HEK293T (cell line): ENCODE measurements around the gene KRTAP6-1.

Source experiments
- CTCF ChIA-PET: fragments of 350-600 bp; formaldehyde crosslinking; extraction: SDS; loops from one replicate; lab custom pipeline; 2021; ENCODE audit warnings: antibody characterized with exemption, inconsistent platforms; lab: Yijun Ruan, JAX
- POLR2A ChIA-PET: fragments of 350-600 bp; formaldehyde crosslinking; extraction: SDS; loops from one replicate; lab custom pipeline; 2020; ENCODE audit warnings: antibody characterized with exemption, inconsistent platforms; lab: Yijun Ruan, JAX
- DNase-seq: peaks from one replicate; pipeline ENCODE4 v3.0.0; 2012; ENCODE audit warnings: mixed read lengths; ENCODE audit errors: extremely low spot score
- ARNT ChIP-seq: fragments of 450-650 bp; IDR thresholded peaks from 2 replicates; pipeline ENCODE4 v1.6.1; 2017; ENCODE audit warnings: mild to moderate bottlenecking
- BHLHE40 ChIP-seq: fragments of 450-650 bp; IDR thresholded peaks from 2 replicates; pipeline ENCODE4 v1.6.1; 2016; ENCODE audit warnings: mild to moderate bottlenecking, moderate library complexity, borderline replicate concordance
- CTBP1 ChIP-seq: fragments of 450-650 bp; IDR thresholded peaks from 2 replicates; pipeline ENCODE4 v1.6.1; 2016; ENCODE audit warnings: borderline replicate concordance
- ELF4 ChIP-seq: fragments of 450-650 bp; IDR thresholded peaks from 2 replicates; pipeline ENCODE4 v1.6.1; 2017; ENCODE audit warnings: antibody characterized with exemption
- FOXA1 ChIP-seq: fragments of 450-650 bp; IDR thresholded peaks from 2 replicates; pipeline ENCODE4 v1.6.1; 2016; ENCODE audit warnings: mild to moderate bottlenecking
- FOXK2 ChIP-seq: fragments of 450-650 bp; IDR thresholded peaks from 2 replicates; pipeline ENCODE4 v1.6.1; 2016; ENCODE audit warnings: mild to moderate bottlenecking
- FOXM1 ChIP-seq: fragments of 450-650 bp; IDR thresholded peaks from 2 replicates; pipeline ENCODE4 v1.6.1; 2017; ENCODE audit warnings: mild to moderate bottlenecking, borderline replicate concordance
- HDGF ChIP-seq: fragments of 450-650 bp; IDR thresholded peaks from 2 replicates; pipeline ENCODE4 v1.6.1; 2017; ENCODE audit warnings: antibody characterized with exemption, borderline replicate concordance
- L3MBTL2 ChIP-seq: fragments of 450-650 bp; conservative IDR thresholded peaks from 2 replicates; pipeline ENCODE4 v1.6.1; 2016; ENCODE audit warnings: mild to moderate bottlenecking
- LEF1 ChIP-seq: fragments of 450-650 bp; IDR thresholded peaks from 2 replicates; pipeline ENCODE4 v1.6.1; 2017; ENCODE audit warnings: mild to moderate bottlenecking, borderline replicate concordance
- NFRKB ChIP-seq: fragments of 450-650 bp; IDR thresholded peaks from 2 replicates; pipeline ENCODE4 v1.6.1; 2016; ENCODE audit warnings: mild to moderate bottlenecking, moderate library complexity
- SP1 ChIP-seq: fragments of 450-650 bp; IDR thresholded peaks from 2 replicates; pipeline ENCODE4 v1.6.1; 2017
- SUZ12 ChIP-seq: fragments of 450-650 bp; IDR thresholded peaks from 2 replicates; pipeline ENCODE4 v1.6.1; 2016; ENCODE audit warnings: mild to moderate bottlenecking
- TARDBP ChIP-seq: fragments of 450-650 bp; IDR thresholded peaks from 2 replicates; pipeline ENCODE4 v1.6.1; 2016
- ZNF384 ChIP-seq: fragments of 450-650 bp; IDR thresholded peaks from 2 replicates; pipeline ENCODE4 v1.6.1; 2016
- TF ChIP-seq, protein P1 (sequence below): fragments of 450-650 bp; IDR thresholded peaks from 2 replicates; pipeline ENCODE4 v1.6.1; 2016

KRTAP6-1 gene

DNA sequence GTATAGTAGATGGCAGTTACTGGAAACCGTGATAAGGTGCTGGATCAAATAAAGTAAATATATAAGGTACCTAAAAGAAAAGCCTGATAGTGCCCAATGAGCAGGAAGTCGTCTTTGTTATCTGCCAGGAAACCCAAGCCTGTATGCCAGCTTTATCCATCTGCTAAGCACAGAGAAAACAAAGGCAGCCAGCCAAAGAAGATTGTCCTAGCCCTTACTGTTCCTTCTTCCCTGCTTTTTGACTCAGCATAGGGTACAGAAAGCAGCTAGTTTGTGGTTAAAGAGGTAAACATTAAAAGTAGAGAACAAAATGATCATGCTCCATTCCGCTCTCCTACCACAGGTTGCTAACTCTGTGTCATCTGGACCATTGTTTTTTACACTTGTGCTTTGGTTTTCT lies 33.6 kb downstream of the KRTAP6-1 start:
- no peak for TF ChIP-seq FOXM1
- no peak for TF ChIP-seq ZNF384
- no peak for TF ChIP-seq HDGF
- no peak for TF ChIP-seq BHLHE40
- TF ChIP-seq ARNT = no peak
- TF ChIP-seq NFRKB = no peak
- ChIA-PET CTCF (no interaction called here), POLR2A (no interaction called here)
- no peak for DNase-seq

DNA sequence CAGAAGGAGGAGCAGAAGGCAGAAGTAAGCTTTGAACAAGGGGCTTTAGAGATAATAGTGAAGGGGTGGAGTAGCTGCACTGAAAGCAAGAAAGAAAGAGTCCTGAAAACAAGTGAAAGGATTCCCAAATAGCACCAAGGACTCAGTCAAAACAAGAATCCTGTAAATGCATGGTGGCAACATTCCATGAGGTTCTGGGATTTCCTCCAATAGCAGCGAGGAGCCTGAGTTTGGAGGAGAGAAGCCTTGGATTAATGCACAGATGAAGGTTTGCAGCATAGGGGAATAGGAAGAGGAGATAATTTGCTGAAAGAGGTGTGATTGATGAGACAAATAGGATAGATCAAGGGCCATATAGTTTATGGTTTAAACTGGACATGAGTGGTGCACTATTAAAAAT lies 34.4 kb downstream of the KRTAP6-1 start:
- ChIA-PET POLR2A (no interaction called here), CTCF (no interaction called here)
- TF ChIP-seq NFRKB = no peak
- TF ChIP-seq TARDBP = no peak
- TF ChIP-seq SUZ12 = no peak
- no peak for TF ChIP-seq FOXK2
- no peak for TF ChIP-seq ZNF384
- no peak for TF ChIP-seq BHLHE40
- no peak for TF ChIP-seq HDGF
- no peak for TF ChIP-seq ELF4
- TF ChIP-seq SP1 = no peak
- no peak for TF ChIP-seq LEF1
- TF ChIP-seq, protein P1, sequence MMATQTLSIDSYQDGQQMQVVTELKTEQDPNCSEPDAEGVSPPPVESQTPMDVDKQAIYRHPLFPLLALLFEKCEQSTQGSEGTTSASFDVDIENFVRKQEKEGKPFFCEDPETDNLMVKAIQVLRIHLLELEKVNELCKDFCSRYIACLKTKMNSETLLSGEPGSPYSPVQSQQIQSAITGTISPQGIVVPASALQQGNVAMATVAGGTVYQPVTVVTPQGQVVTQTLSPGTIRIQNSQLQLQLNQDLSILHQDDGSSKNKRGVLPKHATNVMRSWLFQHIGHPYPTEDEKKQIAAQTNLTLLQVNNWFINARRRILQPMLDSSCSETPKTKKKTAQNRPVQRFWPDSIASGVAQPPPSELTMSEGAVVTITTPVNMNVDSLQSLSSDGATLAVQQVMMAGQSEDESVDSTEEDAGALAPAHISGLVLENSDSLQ = no peak

DNA sequence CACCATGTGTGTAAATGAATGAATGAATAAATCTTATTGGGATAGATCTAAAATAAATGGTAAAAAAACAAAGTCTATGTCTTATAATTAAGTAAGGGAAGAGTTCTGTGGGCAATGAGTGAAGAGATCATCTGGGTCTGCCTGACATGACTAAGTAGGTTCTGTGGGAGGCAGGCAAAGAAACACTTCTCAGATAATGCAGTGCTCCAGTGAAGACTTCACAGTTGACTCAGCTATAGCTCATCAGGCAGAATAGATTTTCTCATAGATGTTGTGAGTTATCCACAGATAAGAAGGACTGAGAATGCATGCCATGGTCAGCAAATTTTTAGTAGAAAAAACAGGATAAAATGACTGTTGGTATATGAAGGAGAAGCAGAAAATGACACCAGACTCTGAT lies 36.0 kb downstream of the KRTAP6-1 start:
- POLR2A ChIA-PET = no interaction called here
- TF ChIP-seq HDGF = no peak
- TF ChIP-seq, protein P1 = no peak
- no peak for TF ChIP-seq L3MBTL2
- TF ChIP-seq ARNT = no peak
- no peak for TF ChIP-seq FOXK2
- no peak for TF ChIP-seq BHLHE40
- TF ChIP-seq SP1 = no peak
- no peak for TF ChIP-seq NFRKB
- TF ChIP-seq ELF4 = no peak
- TF ChIP-seq FOXM1 = no peak
- DNase-seq = no peak
- CTCF ChIA-PET = no interaction called here

More for the DNA sequence above, 34.4 kb downstream of the KRTAP6-1 start:
- DNase-seq = no peak

DNA sequence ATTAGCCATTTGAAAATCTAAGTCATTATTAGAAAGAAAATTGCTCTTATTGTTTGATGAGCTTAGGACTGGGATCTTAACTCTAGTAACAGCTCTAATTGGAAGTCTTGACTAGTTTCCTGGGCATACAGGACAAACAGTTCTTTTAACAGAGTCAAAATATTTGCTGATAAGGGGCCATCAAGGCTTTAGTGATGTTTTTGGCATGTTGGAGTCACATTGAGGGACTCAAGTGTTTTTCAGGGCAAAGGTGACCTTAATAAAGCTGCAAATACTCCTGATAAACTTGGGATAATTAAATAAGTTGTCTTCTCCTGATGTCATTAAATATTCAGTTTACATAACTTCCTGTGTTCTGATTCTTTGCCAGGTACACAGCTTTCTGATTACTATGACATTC lies 46.1 kb downstream of the KRTAP6-1 start:
- no peak for DNase-seq
- ChIA-PET POLR2A (no interaction called here), CTCF (no interaction called here)
- TF ChIP-seq FOXA1 (no peak), FOXM1 (no peak)
- TF ChIP-seq, protein P1 = no peak

DNA sequence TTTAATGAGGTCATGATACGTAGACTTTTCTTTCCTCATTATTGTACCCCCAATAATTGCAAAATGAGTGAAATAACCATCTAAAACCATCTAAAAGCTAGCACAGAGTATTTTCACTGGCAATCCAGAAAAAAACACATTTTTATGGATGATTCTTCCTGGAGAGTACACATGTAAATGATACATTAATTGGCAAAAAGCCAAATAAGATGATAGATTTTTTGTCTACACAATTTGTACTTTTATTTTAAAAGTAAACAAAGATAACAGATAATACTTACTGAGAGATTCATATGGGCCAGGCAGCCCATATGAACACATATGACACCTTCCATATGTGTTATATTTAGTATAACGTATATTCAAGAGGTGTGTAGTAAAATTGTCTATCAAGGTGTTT lies 50.1 kb downstream of the KRTAP6-1 start:
- POLR2A ChIA-PET = no interaction called here
- TF ChIP-seq FOXM1 (no peak), TARDBP (no peak), CTBP1 (no peak), ELF4 (no peak), SUZ12 (no peak), SP1 (no peak), ARNT (no peak), FOXA1 (no peak), ZNF384 (no peak), LEF1 (no peak), BHLHE40 (no peak), FOXK2 (no peak)
- no peak for DNase-seq
- CTCF ChIA-PET = no interaction called here
